Gastroesophageal sphincter (tissue), 4 donors: ENCODE measurements around the gene SOX2. TPM values are rescaled to one million over a fixed set of nuclear protein-coding genes. Genes with fewer than 3 reads are reported as not detected.

Experiments
- ATAC-seq: fragments of 150-250 bp; one replicate; pipeline ENCODE4 v1.9.1; 2016; ENCODE audit warnings: mild to moderate bottlenecking, moderate library complexity
- H3K27ac ChIP-seq, 4 donors: fragments of 200-600 bp; sonication (generic) in 3 of 4; 1 replicate in 3 of 4; 2 replicates in 1 of 4; pipeline ENCODE4 v1.5.1; 2016 to 2019
- H3K27me3 ChIP-seq: fragments of 200-600 bp; sonication (generic); one replicate; pipeline ENCODE4 v1.5.1; 2019
- H3K36me3 ChIP-seq, 2 donors: fragments of 200-600 bp; sonication (generic); one replicate each; pipeline ENCODE4 v1.5.1; 2019; ENCODE audit warnings: control low read depth in 1 of 2
- H3K4me1 ChIP-seq, 3 donors: fragments of 200-600 bp; sonication (generic); 1 replicate in 2 of 3; 2 replicates in 1 of 3; pipeline ENCODE4 v1.5.1; 2016 to 2019; ENCODE audit warnings: control low read depth in 2 of 3
- H3K4me3 ChIP-seq, 2 donors: fragments of 200-600 bp; sonication (generic); one replicate each; pipeline ENCODE4 v1.5.1; 2019; ENCODE audit warnings: mild to moderate bottlenecking in 1 of 2, moderate library complexity in 1 of 2
- H3K9me3 ChIP-seq, 3 donors: fragments of 200-600 bp; sonication (generic); one replicate each; pipeline ENCODE4 v1.5.1; 2017 to 2019; ENCODE audit warnings: control low read depth in 2 of 3
- CTCF ChIP-seq, 4 experiments: fragments of 200-600 bp in 2 of 4; fragments of 450-650 bp in 2 of 4; sonication (generic) in 1 of 4; IDR thresholded peaks; one replicate each; pipeline ENCODE4 v1.5.1; 2017 to 2019; ENCODE audit warnings: antibody characterized with exemption in 4 of 4, mild to moderate bottlenecking in 2 of 4, moderate library complexity in 2 of 4
- EP300 ChIP-seq: sonication (generic); formaldehyde crosslinking; IDR thresholded peaks from one replicate; pipeline ENCODE4 v1.6.1; 2017; ENCODE audit warnings: antibody characterized with exemption, mild to moderate bottlenecking
- POLR2A ChIP-seq, 2 donors: fragments of 450-650 bp; IDR thresholded peaks; one replicate each; pipeline ENCODE4 v1.6.1; 2017; ENCODE audit warnings: antibody characterized with exemption in 2 of 2, mild to moderate bottlenecking in 2 of 2, moderate library complexity in 1 of 2
- POLR2AphosphoS5 ChIP-seq: sonication (generic); formaldehyde crosslinking; IDR thresholded peaks from one replicate; pipeline ENCODE4 v1.6.1; 2017; ENCODE audit warnings: antibody characterized with exemption
- WGBS, 2 donors: methylation state at CpG; one replicate each; pipeline ENCODE4 v1.1.5; 2018; ENCODE audit warnings: low coverage in 1 of 2; 5-methylcytosine and 5-hydroxymethylcytosine counted together
- total RNA-seq, 4 donors: library from RNA; depleted of rRNA; stranded (reverse); fragments of >200 nt; gene quantifications; one replicate each; pipeline ENCODE4 v1.1.0, GENCODE V29; 2016

SOX2 gene
- total RNA-seq, 4 donors from 2014 or later, result 3.1 to 9.9 (median 5.7) TPM

GRCh38 chr3:181725830-181726229 is 14.1 kb downstream of the SOX2 start:
- Histone ChIP-seq H3K27ac (peak overlapping the region in 1 of 4 donors; percentile 57), H3K9me3 (no peaks in the 10 kb centered on the region), H3K36me3 (no peaks in the 10 kb centered on the region), H3K4me3 (peak overlapping the region in 1 of 2 donors; percentile 46), H3K27me3 (peaks cover 98% of the 10 kb centered on the region), H3K4me1 (peaks cover 0 to 29% (median 4%) of the 10 kb centered on the region in 3 donors)
- no peak for ATAC-seq
- no peak for TF ChIP-seq POLR2A (IDR thresholded peaks at IDR 0.05)
- no peak for TF ChIP-seq EP300
- TF ChIP-seq POLR2AphosphoS5, result no peak
- TF ChIP-seq CTCF (IDR thresholded peaks at IDR 0.05), result no peak
- WGBS, 2 donors, result 0 to 13% methylated on average over 2 to 3 of the region's 15 CpGs

- Histone ChIP-seq H3K27me3 (peaks cover 98% of the 10 kb centered on the region), H3K27ac (peak overlapping the region in 1 of 4 donors; percentile 57), H3K4me1 (peaks cover 0 to 29% (median 4%) of the 10 kb centered on the region in 3 donors), H3K36me3 (no peaks in the 10 kb centered on the region), H3K4me3 (peak overlapping the region in 1 of 2 donors; percentile 46), H3K9me3 (no peaks in the 10 kb centered on the region)
- no peak for TF ChIP-seq EP300
- no peak for TF ChIP-seq CTCF (IDR thresholded peaks at IDR 0.05)
- TF ChIP-seq POLR2AphosphoS5, result no peak
- TF ChIP-seq POLR2A (IDR thresholded peaks at IDR 0.05), result no peak
- 4 to 5% methylated on average over 23 to 35 of the region's 62 CpGs for WGBS, 2 donors
- ATAC-seq, result no peak
Measured at GRCh38 chr3:181726351-181727330, 14.9 kb downstream of the SOX2 start.

- ATAC-seq, result no peak
- Histone ChIP-seq H3K9me3 (no peaks in the 10 kb centered on the region), H3K4me1 (peaks cover 0 to 29% (median 4%) of the 10 kb centered on the region in 3 donors), H3K27ac (peak overlapping the region in 1 of 4 donors; percentile 57), H3K4me3 (peak overlapping the region in 1 of 2 donors; percentile 46), H3K36me3 (no peaks in the 10 kb centered on the region), H3K27me3 (peaks cover 96% of the 10 kb centered on the region)
- 8% methylated on average over 15 of the region's 24 CpGs for WGBS, 2 donors
- TF ChIP-seq EP300 (no peak), POLR2A (IDR thresholded peaks at IDR 0.05) (no peak), CTCF (IDR thresholded peaks at IDR 0.05) (no peak), POLR2AphosphoS5 (no peak)
Measured at GRCh38 chr3:181727341-181728032, 15.8 kb downstream of the SOX2 start.

- no peak for TF ChIP-seq CTCF (IDR thresholded peaks at IDR 0.05)
- 8 to 17% methylated on average over 7 to 10 of the region's 10 CpGs for WGBS, 2 donors
- H3K9me3 ChIP-seq, result no peaks in the 10 kb centered on the region
- no peak overlapping the region for H3K27ac ChIP-seq
- peaks cover 0 to 29% (median 4%) of the 10 kb centered on the region in 3 donors for H3K4me1 ChIP-seq
- ATAC-seq, result no peak
- H3K27me3 ChIP-seq, result peaks cover 86% of the 10 kb centered on the region
- no peak overlapping the region for H3K4me3 ChIP-seq
- H3K36me3 ChIP-seq, result no peaks in the 10 kb centered on the region
Measured at GRCh38 chr3:181728470-181729340, 17.0 kb downstream of the SOX2 start.
